GM23248 (cell line): Measurements from ENCODE around the gene ANO6. TPM values are rescaled to one million over a fixed set of nuclear protein-coding genes. Genes with fewer than 3 reads are reported as not detected.

Source experiments
- DNase-seq: peaks from one replicate; pipeline ENCODE4 v3.0.0-alpha.2; 2015
- H2AFZ ChIP-seq: fragments of 200-600 bp; sonication (generic); 2 replicates; pipeline ENCODE4 v1.6.1; 2016; ENCODE audit warnings: antibody characterized with exemption
- H3F3A ChIP-seq: fragments of 200-600 bp; sonication (generic); 2 replicates; pipeline ENCODE4 v1.6.1; 2016; ENCODE audit warnings: mild to moderate bottlenecking, antibody characterized with exemption, mixed run types; ENCODE audit not compliant: insufficient read depth
- H3K27ac ChIP-seq: fragments of 200-600 bp; sonication (generic); 2 replicates; pipeline ENCODE4 v1.5.1; 2016; ENCODE audit warnings: mild to moderate bottlenecking
- H3K27me3 ChIP-seq: fragments of 200-600 bp; sonication (generic); replicated peaks from 2 replicates; pipeline ENCODE4 v1.6.1; 2016; ENCODE audit warnings: mild to moderate bottlenecking; ENCODE audit not compliant: insufficient read depth
- H3K36me3 ChIP-seq: fragments of 200-600 bp; sonication (generic); 2 replicates; pipeline ENCODE4 v1.6.1; 2016; ENCODE audit warnings: low read depth, mild to moderate bottlenecking
- H3K4me1 ChIP-seq: fragments of 200-600 bp; sonication (generic); 2 replicates; pipeline ENCODE4 v1.6.1; 2016; ENCODE audit warnings: mild to moderate bottlenecking; ENCODE audit not compliant: insufficient read depth
- H3K4me2 ChIP-seq: fragments of 200-600 bp; sonication (generic); one replicate; pipeline ENCODE4 v1.6.1; 2016; ENCODE audit warnings: mild to moderate bottlenecking; ENCODE audit not compliant: unreplicated experiment
- H3K4me3 ChIP-seq: fragments of 200-600 bp; sonication (generic); 2 replicates; pipeline ENCODE4 v1.5.1; 2016; ENCODE audit warnings: mild to moderate bottlenecking
- H3K79me2 ChIP-seq: fragments of 200-600 bp; sonication (generic); 2 replicates; pipeline ENCODE4 v1.6.1; 2016; ENCODE audit warnings: mild to moderate bottlenecking; ENCODE audit not compliant: insufficient read depth
- H3K9ac ChIP-seq: fragments of 200-600 bp; sonication (generic); 2 replicates; pipeline ENCODE4 v1.6.1; 2016; ENCODE audit warnings: mild to moderate bottlenecking
- H3K9me2 ChIP-seq: fragments of 200-600 bp; sonication (generic); 2 replicates; pipeline ENCODE4 v1.6.1; 2016; ENCODE audit warnings: mixed run types, mild to moderate bottlenecking, moderate library complexity; ENCODE audit not compliant: insufficient read depth
- H3K9me3 ChIP-seq: fragments of 200-600 bp; sonication (generic); one replicate; pipeline ENCODE4 v1.6.1; 2017; ENCODE audit warnings: low read depth
- H4K20me1 ChIP-seq: fragments of 200-600 bp; sonication (generic); 2 replicates; pipeline ENCODE4 v1.6.0; 2016; ENCODE audit not compliant: insufficient read depth
- EZH2 ChIP-seq: fragments of 200-600 bp; sonication (generic); IDR thresholded peaks from 2 replicates; pipeline ENCODE4 v1.6.1; 2018; ENCODE audit warnings: antibody characterized with exemption, mild to moderate bottlenecking; ENCODE audit not compliant: insufficient read depth, poor library complexity, severe bottlenecking
- EZH2phosphoT487 ChIP-seq: fragments of 200-600 bp; sonication (generic); IDR thresholded peaks from 2 replicates; pipeline ENCODE4 v1.6.1; 2018; ENCODE audit warnings: antibody characterized with exemption, moderate library complexity, mild to moderate bottlenecking, low read depth; ENCODE audit not compliant: insufficient read depth
- WGBS, 2 experiments: methylation state at CpG; one replicate each; pipeline ENCODE4 v1.1.6; 2015 to 2017; ENCODE audit warnings: low lambda C conversion rate in 2 of 2, low coverage in 1 of 2; ENCODE audit errors: missing lambda C conversion rate in 2 of 2; 5-methylcytosine and 5-hydroxymethylcytosine counted together
- in situ Hi-C: fragments of 300-500 bp; cut with MboI; formaldehyde crosslinking; loops from 2 replicates; pipeline ENCODE4 v1.15.0; 2020
- polyA plus RNA-seq: library from polyadenylated mRNA; unstranded; fragments of >200 nt; fragmentation: Nextera tagmentation; extraction: Ambion mirVana; gene quantifications from 2 replicates; pipeline ENCODE4 v1.2.1, GENCODE V29; 2016
- total RNA-seq: library from RNA; depleted of rRNA; stranded (reverse); fragments of >200 nt; shearing (Covaris generic); gene quantifications from 2 replicates; pipeline ENCODE4 v1.2.3, GENCODE V29; 2014

The ANO6 gene
- total and polyA plus RNA-seq, 2 experiments from 2014 or later: 50.1 to 65.4 TPM

GRCh38 chr12:45469902-45470301 is 254.0 kb downstream of the ANO6 start:
- WGBS, 2 experiments: 38 to 42% methylated on average over 4 of the region's 4 CpGs
- no peak overlapping the region for H3K9ac ChIP-seq
- no peaks in the 10 kb centered on the region for H3K9me3 ChIP-seq
- no peaks in the 10 kb centered on the region for H3K27me3 ChIP-seq
- no peak overlapping the region for H3K27ac ChIP-seq
- H3K79me2 ChIP-seq: no peaks in the 10 kb centered on the region
- H4K20me1 ChIP-seq: no peaks in the 10 kb centered on the region
- no peak for DNase-seq
- no peaks in the 10 kb centered on the region for H3K36me3 ChIP-seq
- no peak overlapping the region for H2AFZ ChIP-seq
- in situ Hi-C loops: no loop called here
- no peak overlapping the region for H3K4me2 ChIP-seq
- no peak for TF ChIP-seq EZH2
- TF ChIP-seq EZH2phosphoT487: no peak
- no peaks in the 10 kb centered on the region for H3K9me2 ChIP-seq
- no peak overlapping the region for H3K4me3 ChIP-seq
- H3F3A ChIP-seq: no peaks in the 10 kb centered on the region
- no peaks in the 10 kb centered on the region for H3K4me1 ChIP-seq

- Histone ChIP-seq H3K9me2 (no peaks in the 10 kb centered on the region), H3K9ac (no peak overlapping the region), H3K27ac (no peak overlapping the region), H3K4me1 (no peaks in the 10 kb centered on the region), H3K79me2 (no peaks in the 10 kb centered on the region), H3K36me3 (no peaks in the 10 kb centered on the region), H4K20me1 (no peaks in the 10 kb centered on the region), H3K4me2 (no peak overlapping the region), H2AFZ (no peak overlapping the region), H3F3A (no peaks in the 10 kb centered on the region), H3K27me3 (no peaks in the 10 kb centered on the region), H3K9me3 (no peaks in the 10 kb centered on the region), H3K4me3 (no peak overlapping the region)
- TF ChIP-seq EZH2phosphoT487 (no peak), EZH2 (no peak)
- in situ Hi-C loops: no loop called here
- WGBS, 2 experiments: 47 to 57% methylated on average over 3 of the region's 3 CpGs
- DNase-seq: no peak
These were observed 257.7 kb downstream of the ANO6 start for GRCh38 chr12:45473636-45474035.

- no peaks in the 10 kb centered on the region for H3K9me2 ChIP-seq
- peaks cover 4% of the 10 kb centered on the region for H3K9me3 ChIP-seq
- H3K4me1 ChIP-seq: no peaks in the 10 kb centered on the region
- in situ Hi-C loops: no loop called here
- H3K36me3 ChIP-seq: no peaks in the 10 kb centered on the region
- no peaks in the 10 kb centered on the region for H4K20me1 ChIP-seq
- no peak overlapping the region for H3K4me2 ChIP-seq
- no peak overlapping the region for H3K4me3 ChIP-seq
- H3F3A ChIP-seq: no peaks in the 10 kb centered on the region
- DNase-seq: no peak
- no peak for TF ChIP-seq EZH2phosphoT487
- TF ChIP-seq EZH2: no peak
- H2AFZ ChIP-seq: no peak overlapping the region
- H3K79me2 ChIP-seq: no peaks in the 10 kb centered on the region
- no peak overlapping the region for H3K27ac ChIP-seq
- H3K9ac ChIP-seq: no peak overlapping the region
- no peaks in the 10 kb centered on the region for H3K27me3 ChIP-seq
These were observed 259.7 kb downstream of the ANO6 start for GRCh38 chr12:45475594-45475993.

GRCh38 chr12:45477526-45477925 is 261.6 kb downstream of the ANO6 start:
- Histone ChIP-seq H3K9me2 (no peaks in the 10 kb centered on the region), H3K9ac (no peak overlapping the region), H3K4me2 (no peak overlapping the region), H3K4me1 (no peaks in the 10 kb centered on the region), H3K79me2 (no peaks in the 10 kb centered on the region), H3K27ac (no peak overlapping the region), H4K20me1 (no peaks in the 10 kb centered on the region), H3K36me3 (no peaks in the 10 kb centered on the region), H2AFZ (no peak overlapping the region), H3K9me3 (peaks cover 4% of the 10 kb centered on the region), H3K4me3 (no peak overlapping the region), H3F3A (no peaks in the 10 kb centered on the region), H3K27me3 (no peaks in the 10 kb centered on the region)
- no peak for TF ChIP-seq EZH2
- no peak for TF ChIP-seq EZH2phosphoT487
- DNase-seq: peak; percentile 22
- 21 to 26% methylated on average over 1 of the region's 1 CpG for WGBS, 2 experiments
- in situ Hi-C loops: no loop called here

- Histone ChIP-seq H3K79me2 (no peaks in the 10 kb centered on the region), H3K27ac (no peak overlapping the region), H3K9me3 (peaks cover 4% of the 10 kb centered on the region), H3K9me2 (no peaks in the 10 kb centered on the region), H3F3A (no peaks in the 10 kb centered on the region), H3K4me1 (no peaks in the 10 kb centered on the region), H4K20me1 (no peaks in the 10 kb centered on the region), H3K27me3 (no peaks in the 10 kb centered on the region), H3K4me2 (no peak overlapping the region), H2AFZ (no peak overlapping the region), H3K4me3 (no peak overlapping the region), H3K36me3 (no peaks in the 10 kb centered on the region), H3K9ac (no peak overlapping the region)
- in situ Hi-C loops: no loop called here
- no peak for DNase-seq
- TF ChIP-seq EZH2phosphoT487 (no peak), EZH2 (no peak)
- WGBS, 2 experiments: 64 to 71% methylated on average over 1 of the region's 1 CpG
These were observed 263.0 kb downstream of the ANO6 start for GRCh38 chr12:45478931-45479330.
